Measurements from ENCODE around the gene SLC16A8. TPM values are rescaled to one million over a fixed set of nuclear protein-coding genes. Genes with fewer than 3 reads are reported as not detected.

SLC16A8 gene
- total RNA-seq, 1 experiment from 2014 or later: not detected

DNA sequence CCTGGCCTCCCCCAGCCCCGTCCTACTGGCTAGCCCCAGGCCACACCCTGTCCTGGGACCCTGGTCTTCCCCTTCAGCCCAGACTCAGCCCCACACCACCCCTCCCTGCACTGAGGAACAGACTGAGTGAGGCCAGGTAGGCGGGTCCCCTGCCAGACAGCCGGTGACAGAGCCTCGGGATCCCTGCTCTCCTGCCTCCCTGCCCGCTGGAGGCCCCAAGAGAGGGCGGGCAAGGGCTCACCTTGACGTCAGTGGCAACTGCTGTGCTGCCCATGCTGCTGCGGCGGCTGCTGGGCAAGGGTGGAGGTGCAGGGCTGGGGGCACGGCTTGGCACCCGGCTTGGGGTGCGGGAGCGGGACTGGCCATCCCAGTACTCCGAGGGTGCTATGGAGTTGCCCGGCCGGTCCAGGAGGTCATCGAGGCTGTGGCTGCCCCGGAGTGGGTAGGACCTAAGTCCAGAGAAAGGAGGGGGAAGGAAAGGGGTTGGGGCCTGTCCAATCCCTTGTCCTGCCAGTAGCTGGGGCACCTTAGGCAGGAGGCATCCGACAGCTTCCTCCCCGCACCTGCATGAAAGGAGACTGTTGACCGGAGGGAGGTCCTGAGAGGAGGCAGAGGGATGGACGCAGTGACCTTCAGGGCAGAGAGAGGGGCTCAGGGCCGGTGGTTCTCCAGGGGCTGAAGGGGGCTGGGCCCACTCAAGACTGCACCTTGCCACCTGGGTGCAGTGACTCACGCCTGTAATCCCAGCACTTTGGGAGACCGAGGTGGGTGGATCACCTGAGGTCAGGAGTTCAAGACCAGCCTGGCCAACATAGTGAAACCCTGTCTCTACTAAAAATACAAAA lies 2.2 kb upstream of the SLC16A8 start:
- peaks cover 75% of the 10 kb centered on the region for H3K36me3 Mint-ChIP-seq (ENCODE audit: insufficient read depth, unreplicated experiment)
- intact Hi-C loops (cut with micrococcal nuclease; ENCODE audit: unreplicated experiment): no loop called here
- peak overlapping the region; percentile 45 for H3K4me3 Mint-ChIP-seq (ENCODE audit: low read depth, unreplicated experiment)
- CTCF ChIA-PET: no interaction called here
- no TSS peak for BruUV-seq (replicated peaks)
- no peaks in the 10 kb centered on the region for H3K27me3 Mint-ChIP-seq (ENCODE audit: unreplicated experiment)
- H3K9me3 Mint-ChIP-seq (ENCODE audit: low read depth, unreplicated experiment): no peaks in the 10 kb centered on the region
- no peak overlapping the region for H3K27ac Mint-ChIP-seq (ENCODE audit: unreplicated experiment)
- no peak for DNase-seq
- TF ChIP-seq, protein P1, sequence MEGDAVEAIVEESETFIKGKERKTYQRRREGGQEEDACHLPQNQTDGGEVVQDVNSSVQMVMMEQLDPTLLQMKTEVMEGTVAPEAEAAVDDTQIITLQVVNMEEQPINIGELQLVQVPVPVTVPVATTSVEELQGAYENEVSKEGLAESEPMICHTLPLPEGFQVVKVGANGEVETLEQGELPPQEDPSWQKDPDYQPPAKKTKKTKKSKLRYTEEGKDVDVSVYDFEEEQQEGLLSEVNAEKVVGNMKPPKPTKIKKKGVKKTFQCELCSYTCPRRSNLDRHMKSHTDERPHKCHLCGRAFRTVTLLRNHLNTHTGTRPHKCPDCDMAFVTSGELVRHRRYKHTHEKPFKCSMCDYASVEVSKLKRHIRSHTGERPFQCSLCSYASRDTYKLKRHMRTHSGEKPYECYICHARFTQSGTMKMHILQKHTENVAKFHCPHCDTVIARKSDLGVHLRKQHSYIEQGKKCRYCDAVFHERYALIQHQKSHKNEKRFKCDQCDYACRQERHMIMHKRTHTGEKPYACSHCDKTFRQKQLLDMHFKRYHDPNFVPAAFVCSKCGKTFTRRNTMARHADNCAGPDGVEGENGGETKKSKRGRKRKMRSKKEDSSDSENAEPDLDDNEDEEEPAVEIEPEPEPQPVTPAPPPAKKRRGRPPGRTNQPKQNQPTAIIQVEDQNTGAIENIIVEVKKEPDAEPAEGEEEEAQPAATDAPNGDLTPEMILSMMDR (IDR thresholded peaks at IDR 0.05; ENCODE audit: unreplicated experiment): no peak
- peaks cover 20% of the 10 kb centered on the region for H3K4me1 Mint-ChIP-seq (ENCODE audit: low read depth, unreplicated experiment)

DNA sequence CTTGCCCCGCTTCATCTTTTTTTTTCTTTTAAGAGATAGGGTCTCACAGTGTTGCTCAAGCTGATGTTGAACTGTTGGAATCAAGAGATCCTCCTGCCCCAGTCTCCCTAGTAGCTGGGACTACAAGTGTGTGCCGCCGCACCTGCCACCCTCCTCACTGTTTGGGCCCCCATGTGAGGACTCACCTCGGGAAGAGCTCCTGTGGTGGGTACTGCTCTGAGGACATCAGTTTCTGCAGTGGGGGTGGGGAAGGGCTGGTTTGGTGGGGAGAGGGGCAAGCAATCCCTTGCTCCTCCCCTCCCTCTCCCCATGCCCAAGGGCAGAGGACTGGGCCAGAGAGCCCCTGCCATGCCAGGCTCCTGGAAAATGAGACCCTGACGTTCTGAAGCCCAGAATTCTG lies 1.5 kb upstream of the SLC16A8 start:
- DNase-seq: no peak
- CTCF ChIA-PET: no interaction called here
- no TSS peak for BruUV-seq (replicated peaks)
- Mint-ChIP-seq H3K27me3 (ENCODE audit: unreplicated experiment) (no peaks in the 10 kb centered on the region), H3K4me1 (ENCODE audit: low read depth, unreplicated experiment) (peaks cover 20% of the 10 kb centered on the region), H3K27ac (ENCODE audit: unreplicated experiment) (no peak overlapping the region), H3K9me3 (ENCODE audit: low read depth, unreplicated experiment) (no peaks in the 10 kb centered on the region), H3K4me3 (ENCODE audit: low read depth, unreplicated experiment) (no peak overlapping the region), H3K36me3 (ENCODE audit: insufficient read depth, unreplicated experiment) (peaks cover 71% of the 10 kb centered on the region)
- intact Hi-C loops (cut with micrococcal nuclease; ENCODE audit: unreplicated experiment): no loop called here
- TF ChIP-seq, protein P1 (IDR thresholded peaks at IDR 0.05; ENCODE audit: unreplicated experiment): no peak

DNA sequence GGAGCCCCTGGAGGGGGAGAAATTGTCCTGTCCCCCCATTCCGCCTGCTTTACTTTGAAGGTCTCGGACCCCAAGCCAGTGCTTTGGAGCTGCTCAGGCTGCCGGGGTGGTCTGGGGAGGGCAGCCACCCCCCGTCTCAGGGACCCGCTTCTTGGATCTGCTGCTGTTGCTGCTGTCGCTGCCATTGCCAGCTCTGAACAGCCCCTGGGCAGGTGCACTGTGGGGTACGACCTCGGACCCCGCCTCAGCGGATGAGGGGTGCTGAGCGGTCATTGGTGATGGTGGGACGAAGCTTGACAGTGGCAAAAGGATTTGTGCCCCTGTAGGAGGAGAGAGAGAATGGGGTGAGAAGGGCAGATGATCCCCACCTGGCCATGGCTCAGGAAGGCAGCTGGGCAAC lies 1.1 kb upstream of the SLC16A8 start:
- H3K27me3 Mint-ChIP-seq (ENCODE audit: unreplicated experiment): no peaks in the 10 kb centered on the region
- H3K36me3 Mint-ChIP-seq (ENCODE audit: insufficient read depth, unreplicated experiment): peaks cover 71% of the 10 kb centered on the region
- intact Hi-C loops (cut with micrococcal nuclease; ENCODE audit: unreplicated experiment): no loop called here
- H3K4me3 Mint-ChIP-seq (ENCODE audit: low read depth, unreplicated experiment): no peak overlapping the region
- H3K9me3 Mint-ChIP-seq (ENCODE audit: low read depth, unreplicated experiment): no peaks in the 10 kb centered on the region
- CTCF ChIA-PET: no interaction called here
- DNase-seq: no peak
- TF ChIP-seq, protein P1 (IDR thresholded peaks at IDR 0.05; ENCODE audit: unreplicated experiment): no peak
- BruUV-seq (replicated peaks): TSS peak; percentile 94
- H3K4me1 Mint-ChIP-seq (ENCODE audit: low read depth, unreplicated experiment): peaks cover 20% of the 10 kb centered on the region
- H3K27ac Mint-ChIP-seq (ENCODE audit: unreplicated experiment): no peak overlapping the region

DNA sequence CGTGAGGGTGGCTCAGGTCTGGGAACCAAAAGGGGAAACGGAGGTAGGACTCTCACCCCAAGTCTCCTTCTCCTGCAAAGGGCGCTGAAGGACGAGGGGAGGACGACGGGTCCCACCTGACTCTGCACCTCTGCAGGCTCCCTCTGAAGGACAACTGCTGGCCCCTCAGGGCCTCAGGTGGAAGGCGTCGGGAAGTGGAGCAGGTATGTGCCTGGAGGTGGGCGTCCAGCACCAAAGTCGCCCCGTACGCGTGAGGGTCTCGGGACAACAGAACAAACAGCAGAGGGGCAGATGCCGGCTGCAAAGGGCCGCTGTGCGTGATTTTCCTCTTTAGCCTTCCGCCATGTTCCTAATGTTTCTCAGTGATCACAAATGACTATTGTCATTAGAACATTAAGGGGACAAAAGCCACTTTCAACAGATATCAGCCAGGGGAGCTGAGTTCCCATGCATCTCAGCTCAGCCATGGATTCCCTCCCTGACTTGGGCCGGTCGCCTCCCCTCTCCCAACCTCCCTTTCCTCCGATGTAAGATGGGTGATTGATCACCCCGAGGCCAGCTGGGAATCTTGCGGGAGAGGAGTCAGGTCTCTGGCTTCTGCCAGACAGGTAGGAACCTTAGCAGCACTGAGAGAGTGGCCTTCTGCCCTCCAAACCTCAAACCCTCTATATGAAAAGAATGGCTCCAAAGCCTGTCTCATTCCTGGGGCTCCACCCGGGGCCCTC lies 836 bp downstream of the SLC16A8 start:
- H3K9me3 Mint-ChIP-seq (ENCODE audit: low read depth, unreplicated experiment): no peaks in the 10 kb centered on the region
- no peak for DNase-seq
- intact Hi-C loops (cut with micrococcal nuclease; ENCODE audit: unreplicated experiment): no loop called here
- peaks cover 72% of the 10 kb centered on the region for H3K36me3 Mint-ChIP-seq (ENCODE audit: insufficient read depth, unreplicated experiment)
- no peak overlapping the region for H3K4me3 Mint-ChIP-seq (ENCODE audit: low read depth, unreplicated experiment)
- H3K27ac Mint-ChIP-seq (ENCODE audit: unreplicated experiment): no peak overlapping the region
- CTCF ChIA-PET: interaction anchor here (0.5 kb wide), 1 partner anchor 124 kb away, joined by 3 read pairs; no protein-coding TSS in a partner anchor
- BruUV-seq (replicated peaks): no TSS peak
- H3K4me1 Mint-ChIP-seq (ENCODE audit: low read depth, unreplicated experiment): peaks cover 20% of the 10 kb centered on the region
- TF ChIP-seq, protein P1 (IDR thresholded peaks at IDR 0.05; ENCODE audit: unreplicated experiment): no peak
- no peaks in the 10 kb centered on the region for H3K27me3 Mint-ChIP-seq (ENCODE audit: unreplicated experiment)

Measured in Calu3 (cell line).